ENCODE measurements around the gene CCS. TPM values are rescaled to one million over a fixed set of nuclear protein-coding genes. Genes with fewer than 3 reads are reported as not detected.

CCS gene
- polyA plus RNA-seq, 12 donors = 23.2 to 49.3 (median 29.5) TPM; not detected in 1

Other genes with a start within 250 kb of the CCS start
- gene BRMS1, start 248.1 kb upstream of the CCS start, polyA plus RNA-seq (ENCODE audit: insufficient read length in 12 of 12) = 10 to 100 TPM in 11 of 12 donors, not detected in 1; 14.7 to 28.4 (median 19.2) TPM
- gene B4GAT1, start 245.6 kb upstream of the CCS start, polyA plus RNA-seq (ENCODE audit: insufficient read length in 12 of 12) = 10 to 100 TPM in 11 of 12 donors, not detected in 1; 16.0 to 25.2 (median 20.3) TPM
- gene SLC29A2, start 221.4 kb upstream of the CCS start, polyA plus RNA-seq (ENCODE audit: insufficient read length in 12 of 12) = 10 to 100 TPM in 11 of 12 donors, not detected in 1; 13.7 to 38.4 (median 25.3) TPM
- under 1 TPM in 8 of 12 donors, not detected in 4; 0.07 to 0.58 (median 0.22) TPM for gene NPAS4, start 172.2 kb upstream of the CCS start, polyA plus RNA-seq (ENCODE audit: insufficient read length in 12 of 12)
- gene MRPL11, start 154.3 kb upstream of the CCS start, polyA plus RNA-seq (ENCODE audit: insufficient read length in 12 of 12) = 10 to 100 TPM in 11 of 12 donors, not detected in 1; 42.2 to 62.4 (median 46.3) TPM
- 1 to 10 TPM in 11 of 12 donors, not detected in 1; 4.2 to 10.0 (median 5.2) TPM for gene PELI3, start 126.3 kb upstream of the CCS start, polyA plus RNA-seq (ENCODE audit: insufficient read length in 12 of 12)
- gene DPP3, start 112.8 kb upstream of the CCS start, polyA plus RNA-seq (ENCODE audit: insufficient read length in 12 of 12) = 10 to 100 TPM in 11 of 12 donors, not detected in 1; 15.5 to 45.8 (median 21.7) TPM
- 10 to 100 TPM in 11 of 12 donors, not detected in 1; 15.8 to 34.2 (median 20.8) TPM for gene BBS1, start 82.5 kb upstream of the CCS start, polyA plus RNA-seq (ENCODE audit: insufficient read length in 12 of 12)
- 1 to 10 TPM in 11 of 12 donors, not detected in 1; 2.9 to 8.1 (median 4.9) TPM for gene ZDHHC24, start 47.1 kb upstream of the CCS start, polyA plus RNA-seq (ENCODE audit: insufficient read length in 12 of 12)
- gene ACTN3, start 46.3 kb upstream of the CCS start, polyA plus RNA-seq (ENCODE audit: insufficient read length in 12 of 12) = 100 to 1,000 TPM in 5 of 12 donors, 10 to 100 TPM in 6, not detected in 1; 26.5 to 263 (median 61.4) TPM
- gene CTSF, start 24.6 kb upstream of the CCS start, polyA plus RNA-seq (ENCODE audit: insufficient read length in 12 of 12) = 10 to 100 TPM in 11 of 12 donors, not detected in 1; 23.6 to 41.0 (median 29.6) TPM
- gene CCDC87, start 122 bp upstream of the CCS start, polyA plus RNA-seq (ENCODE audit: insufficient read length in 12 of 12) = under 1 TPM in 9 of 12 donors, not detected in 3; 0.08 to 0.27 (median 0.12) TPM
- 10 to 100 TPM in 11 of 12 donors, not detected in 1; 32.3 to 55.3 (median 37.4) TPM for gene RBM14, start 23.4 kb downstream of the CCS start, polyA plus RNA-seq (ENCODE audit: insufficient read length in 12 of 12)
- gene RBM4, start 45.5 kb downstream of the CCS start, polyA plus RNA-seq (ENCODE audit: insufficient read length in 12 of 12) = 100 to 1,000 TPM in 11 of 12 donors, not detected in 1; 107 to 161 (median 147) TPM
- 10 to 100 TPM in 11 of 12 donors, not detected in 1; 29.2 to 54.5 (median 34.5) TPM for gene RBM4B, start 84.7 kb downstream of the CCS start, polyA plus RNA-seq (ENCODE audit: insufficient read length in 12 of 12)
- 10 to 100 TPM in 10 of 12 donors, 1 to 10 TPM in 1, not detected in 1; 8.5 to 33.9 (median 14.9) TPM for gene SPTBN2, start 136.0 kb downstream of the CCS start, polyA plus RNA-seq (ENCODE audit: insufficient read length in 12 of 12)